Caco-2 (cell line): ENCODE results near the gene PRSS23. TPM values are rescaled to one million over a fixed set of nuclear protein-coding genes. Genes with fewer than 3 reads are reported as not detected.

ENCODE experiments used
- BruUV-seq: library from RNA; stranded (reverse); fragments of 400-500 nt; replicated peaks from 2 replicates; lab custom pipeline; 2021; lab: Mats Ljungman, UMichigan
- CTCF ChIA-PET: fragments of 300-600 bp; sonication (Branson Sonifier 250); formaldehyde crosslinking; loops from one replicate; lab custom pipeline; 2022; ENCODE audit warnings: antibody characterized with exemption; lab: Charles Lee
- POLR2A ChIA-PET: fragments of 300-600 bp; sonication (Branson Sonifier 250); formaldehyde crosslinking; loops from one replicate; lab custom pipeline; 2022; ENCODE audit warnings: antibody characterized with exemption; lab: Charles Lee
- DNase-seq, 2 experiments: peaks; one replicate each; pipeline versions ENCODE4 v3.0.0 to v3.0.0-alpha.2; 2020 to 2022
- H3K27me3 ChIP-seq: replicated peaks from 2 replicates; pipeline ENCODE4 v1.6.0; 2011; ENCODE audit warnings: low read length; ENCODE audit not compliant: control insufficient read depth, insufficient read depth
- H3K36me3 ChIP-seq: 2 replicates; pipeline ENCODE4 v1.5.1; 2011; ENCODE audit warnings: low read length; ENCODE audit not compliant: control insufficient read depth, insufficient read depth
- H3K4me1 ChIP-seq: fragments of 250-450 bp; sonication (Bioruptor Pico); 2 replicates; pipeline ENCODE4 v1.5.1; 2020; ENCODE audit warnings: mild to moderate bottlenecking
- H3K4me3 ChIP-seq: 2 replicates; pipeline ENCODE4 v1.5.1; 2011; ENCODE audit warnings: low read depth, mild to moderate bottlenecking, control low read depth, low read length
- H3K9me3 ChIP-seq: fragments of 250-450 bp; sonication (Bioruptor Pico); 2 replicates; pipeline ENCODE4 v1.5.1; 2020; ENCODE audit warnings: mild to moderate bottlenecking, moderate library complexity
- H3K27ac Mint-ChIP-seq: one replicate; pipeline ENCODE4 v1.8.0; 2022; ENCODE audit warnings: mixed read lengths; ENCODE audit not compliant: unreplicated experiment
- H3K27me3 Mint-ChIP-seq: one replicate; pipeline ENCODE4 v1.8.0; 2022; ENCODE audit warnings: mixed read lengths; ENCODE audit not compliant: insufficient read depth, unreplicated experiment
- H3K36me3 Mint-ChIP-seq: one replicate; pipeline ENCODE4 v1.8.0; 2022; ENCODE audit warnings: mild to moderate bottlenecking, mixed read lengths; ENCODE audit not compliant: insufficient read depth, unreplicated experiment
- H3K4me1 Mint-ChIP-seq: one replicate; pipeline ENCODE4 v1.8.0; 2022; ENCODE audit warnings: low read depth, mixed read lengths; ENCODE audit not compliant: unreplicated experiment
- H3K4me3 Mint-ChIP-seq: one replicate; pipeline ENCODE4 v1.8.0; 2022; ENCODE audit warnings: mild to moderate bottlenecking, moderate library complexity, mixed read lengths; ENCODE audit not compliant: unreplicated experiment
- H3K9me3 Mint-ChIP-seq: one replicate; pipeline ENCODE4 v1.8.0; 2022; ENCODE audit warnings: mixed read lengths; ENCODE audit not compliant: unreplicated experiment
- intact Hi-C: fragments of 100-400 bp; cut with micrococcal nuclease; formaldehyde crosslinking; loops from one replicate; pipeline ENCODE4 v1.10.0; 2022; ENCODE audit not compliant: unreplicated experiment
- total RNA-seq: library from RNA; stranded (reverse); gene quantifications from 2 replicates; pipeline ENCODE4 v1.2.3, GENCODE V29; 2022
- TF ChIP-seq, protein P1 (sequence below), 2 experiments: fragments of 200-600 bp in 1 of 2; IDR thresholded peaks; 1 replicate in 1 of 2; 2 replicates in 1 of 2; pipeline versions ENCODE4 v1.5.1 to v1.8.0; 2011 to 2022; ENCODE audit warnings: antibody characterized with exemption in 1 of 2, control low read depth in 1 of 2, inconsistent platforms in 1 of 2, low read depth in 1 of 2, low read length in 1 of 2, mild to moderate bottlenecking in 1 of 2, moderate library complexity in 1 of 2; ENCODE audit not compliant: insufficient read depth in 1 of 2, severe bottlenecking in 1 of 2, unreplicated experiment in 1 of 2

Gene PRSS23
- total RNA-seq, 1 experiment from 2014 or later, result 400 TPM

DNA sequence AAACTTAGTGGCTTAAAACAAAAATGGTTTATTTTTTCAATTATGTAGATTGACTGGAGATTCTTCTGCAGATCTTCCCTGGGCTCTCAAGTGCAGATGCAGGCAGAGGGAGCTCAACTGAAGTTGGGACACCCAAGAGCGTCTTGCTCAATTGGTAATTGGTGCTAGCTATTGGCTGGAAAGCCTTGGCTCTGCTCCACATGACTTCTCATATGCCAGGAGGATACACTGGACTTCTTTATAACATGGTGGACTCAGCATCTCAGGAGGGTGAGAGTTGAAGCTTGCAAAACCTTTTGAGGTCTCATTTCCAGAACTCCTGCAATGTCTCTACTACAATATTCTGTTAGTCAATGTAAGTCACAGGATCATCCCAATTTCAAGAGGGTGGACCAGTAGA, 42.2 kb upstream of the PRSS23 start:
- Mint-ChIP-seq H3K4me3 (no peak overlapping the region), H3K27ac (no peak overlapping the region), H3K9me3 (no peaks in the 10 kb centered on the region), H3K27me3 (no peaks in the 10 kb centered on the region), H3K4me1 (peaks cover 18% of the 10 kb centered on the region), H3K36me3 (no peaks in the 10 kb centered on the region)
- intact Hi-C loops, result no loop called here
- BruUV-seq, result no TSS peak
- ChIA-PET CTCF (no interaction called here), POLR2A (no interaction called here)
- TF ChIP-seq, protein P1, sequence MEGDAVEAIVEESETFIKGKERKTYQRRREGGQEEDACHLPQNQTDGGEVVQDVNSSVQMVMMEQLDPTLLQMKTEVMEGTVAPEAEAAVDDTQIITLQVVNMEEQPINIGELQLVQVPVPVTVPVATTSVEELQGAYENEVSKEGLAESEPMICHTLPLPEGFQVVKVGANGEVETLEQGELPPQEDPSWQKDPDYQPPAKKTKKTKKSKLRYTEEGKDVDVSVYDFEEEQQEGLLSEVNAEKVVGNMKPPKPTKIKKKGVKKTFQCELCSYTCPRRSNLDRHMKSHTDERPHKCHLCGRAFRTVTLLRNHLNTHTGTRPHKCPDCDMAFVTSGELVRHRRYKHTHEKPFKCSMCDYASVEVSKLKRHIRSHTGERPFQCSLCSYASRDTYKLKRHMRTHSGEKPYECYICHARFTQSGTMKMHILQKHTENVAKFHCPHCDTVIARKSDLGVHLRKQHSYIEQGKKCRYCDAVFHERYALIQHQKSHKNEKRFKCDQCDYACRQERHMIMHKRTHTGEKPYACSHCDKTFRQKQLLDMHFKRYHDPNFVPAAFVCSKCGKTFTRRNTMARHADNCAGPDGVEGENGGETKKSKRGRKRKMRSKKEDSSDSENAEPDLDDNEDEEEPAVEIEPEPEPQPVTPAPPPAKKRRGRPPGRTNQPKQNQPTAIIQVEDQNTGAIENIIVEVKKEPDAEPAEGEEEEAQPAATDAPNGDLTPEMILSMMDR (IDR thresholded peaks at IDR 0.05; ENCODE audit: insufficient read depth in 1 of 2, low read depth in 1 of 2, low read length in 1 of 2, severe bottlenecking in 1 of 2, unreplicated experiment in 1 of 2), result no peak
- H3K4me1 ChIP-seq, result peaks cover 11% of the 10 kb centered on the region
- H3K4me3 ChIP-seq, result no peak overlapping the region
- no peaks in the 10 kb centered on the region for H3K36me3 ChIP-seq
- DNase-seq, result no peak
- H3K27me3 ChIP-seq, result no peaks in the 10 kb centered on the region
- H3K9me3 ChIP-seq, result 0 out of 2 replicates have a peak, but pooled peaks cover 3% of the 10 kb centered on the region

DNA sequence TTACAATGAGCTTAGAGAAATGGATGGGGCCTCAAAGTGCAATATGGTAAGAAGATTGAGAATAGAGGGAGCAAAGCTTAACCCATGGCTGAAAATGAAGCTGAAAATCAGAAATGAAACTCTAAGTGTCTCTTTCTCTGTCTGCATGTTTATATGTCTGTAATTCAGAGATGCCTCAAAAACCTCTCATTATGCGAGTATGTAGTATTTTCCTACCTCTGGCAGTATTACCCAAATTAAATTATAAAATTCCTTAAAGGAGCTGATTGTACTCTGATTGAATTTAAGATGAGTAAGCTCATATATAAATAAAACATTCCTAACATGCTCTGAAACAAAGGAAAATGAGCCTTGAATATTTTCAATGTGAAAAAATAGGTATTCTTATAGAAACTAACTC, 39.8 kb upstream of the PRSS23 start:
- TF ChIP-seq, protein P1 (IDR thresholded peaks at IDR 0.05; ENCODE audit: insufficient read depth in 1 of 2, low read depth in 1 of 2, low read length in 1 of 2, severe bottlenecking in 1 of 2, unreplicated experiment in 1 of 2), result no peak
- Histone ChIP-seq H3K36me3 (no peaks in the 10 kb centered on the region), H3K27me3 (no peaks in the 10 kb centered on the region), H3K4me1 (peaks cover 18% of the 10 kb centered on the region), H3K9me3 (0 out of 2 replicates have a peak, but pooled peaks cover 3% of the 10 kb centered on the region), H3K4me3 (no peak overlapping the region)
- BruUV-seq, result no TSS peak
- no peak for DNase-seq
- intact Hi-C loops, result no loop called here
- Mint-ChIP-seq H3K4me1 (peaks cover 15% of the 10 kb centered on the region), H3K4me3 (no peak overlapping the region), H3K27me3 (no peaks in the 10 kb centered on the region), H3K9me3 (no peaks in the 10 kb centered on the region), H3K36me3 (no peaks in the 10 kb centered on the region), H3K27ac (no peak overlapping the region)
- ChIA-PET POLR2A (no interaction called here), CTCF (no interaction called here)

DNA sequence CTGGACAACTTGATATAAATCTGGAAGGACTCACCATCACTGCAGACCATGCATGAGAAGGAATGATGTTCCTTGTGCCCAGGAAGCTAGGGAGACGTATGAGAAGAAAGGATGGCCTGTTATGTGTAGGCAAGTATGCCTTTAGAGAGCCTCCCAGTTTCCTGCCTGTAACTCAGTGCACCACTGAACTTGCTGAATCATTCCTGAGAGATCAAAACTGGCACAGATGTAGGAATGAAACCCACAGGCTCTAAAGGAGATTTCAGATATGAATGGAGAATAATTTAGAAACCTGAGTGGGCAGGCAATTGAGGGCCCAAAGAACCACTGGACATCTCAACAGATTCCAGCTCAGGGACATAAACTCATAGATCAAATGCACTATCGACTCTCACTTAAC, 38.4 kb upstream of the PRSS23 start:
- Mint-ChIP-seq H3K36me3 (no peaks in the 10 kb centered on the region), H3K4me3 (no peak overlapping the region), H3K27me3 (no peaks in the 10 kb centered on the region), H3K27ac (no peak overlapping the region), H3K9me3 (no peaks in the 10 kb centered on the region), H3K4me1 (peaks cover 22% of the 10 kb centered on the region)
- no TSS peak for BruUV-seq
- Histone ChIP-seq H3K36me3 (no peaks in the 10 kb centered on the region), H3K4me3 (no peak overlapping the region), H3K9me3 (0 out of 2 replicates have a peak, but pooled peaks cover 3% of the 10 kb centered on the region), H3K27me3 (no peaks in the 10 kb centered on the region), H3K4me1 (peaks cover 21% of the 10 kb centered on the region)
- TF ChIP-seq, protein P1 (IDR thresholded peaks at IDR 0.05; ENCODE audit: insufficient read depth in 1 of 2, low read depth in 1 of 2, low read length in 1 of 2, severe bottlenecking in 1 of 2, unreplicated experiment in 1 of 2), result no peak
- intact Hi-C loops, result no loop called here
- no peak for DNase-seq
- ChIA-PET CTCF (interaction anchor here (1.1 kb wide), 1 partner anchor 154 kb away, joined by 3 read pairs; no protein-coding TSS in a partner anchor), POLR2A (no interaction called here)
